ENCODE results near the gene FKBP4. TPM values are rescaled to one million over a fixed set of nuclear protein-coding genes. Genes with fewer than 3 reads are reported as not detected.

The FKBP4 gene
- total RNA-seq, 4 donors from 2014 or later: 34.7 to 47.0 (median 41.1) TPM

GRCh38 chr12:2796187-2796666, 1.5 kb downstream of the FKBP4 start:
- Histone ChIP-seq H3K36me3 (peaks cover 0 to 45% of the 10 kb centered on the region in 2 donors), H3K27me3 (no peaks in the 10 kb centered on the region), H3K4me1 (peaks cover 0 to 55% (median 13%) of the 10 kb centered on the region in 3 donors), H3K4me3 (peak overlapping the region; percentile 67 to 71), H3K9me3 (no peaks in the 10 kb centered on the region), H3K27ac (peak overlapping the region in 3 of 4 donors; percentile 84 to 92 (median 91))
- TF ChIP-seq EP300 (IDR thresholded peaks at IDR 0.05): no peak
- TF ChIP-seq CTCF (IDR thresholded peaks at IDR 0.05): no peak
- no peak for TF ChIP-seq POLR2A (IDR thresholded peaks at IDR 0.05)
- no peak for TF ChIP-seq POLR2AphosphoS5 (IDR thresholded peaks at IDR 0.05)
- ATAC-seq: no peak
- 4 to 6% methylated on average over 7 to 14 of the region's 14 CpGs for WGBS, 2 donors (ENCODE audit: low coverage in 1 of 2)

- H3K9me3 ChIP-seq: no peaks in the 10 kb centered on the region
- no peaks in the 10 kb centered on the region for H3K27me3 ChIP-seq
- no peak for TF ChIP-seq EP300 (IDR thresholded peaks at IDR 0.05)
- no peak for TF ChIP-seq POLR2A (IDR thresholded peaks at IDR 0.05)
- TF ChIP-seq POLR2AphosphoS5 (IDR thresholded peaks at IDR 0.05): no peak
- TF ChIP-seq CTCF (IDR thresholded peaks at IDR 0.05): no peak
- H3K36me3 ChIP-seq: peaks cover 0 to 62% of the 10 kb centered on the region in 2 donors
- H3K4me3 ChIP-seq: no peak overlapping the region
- 69 to 100% methylated on average over 2 to 4 of the region's 7 CpGs for WGBS, 2 donors (ENCODE audit: low coverage in 1 of 2)
- no peak overlapping the region for H3K27ac ChIP-seq
- ATAC-seq: no peak
- peaks cover 0 to 57% (median 13%) of the 10 kb centered on the region in 3 donors for H3K4me1 ChIP-seq
Measured at GRCh38 chr12:2797721-2798418, 3.1 kb downstream of the FKBP4 start.

GRCh38 chr12:2800046-2800570, 5.3 kb downstream of the FKBP4 start:
- H3K36me3 ChIP-seq: peaks cover 0 to 84% of the 10 kb centered on the region in 2 donors
- 100% methylated on average over 1 of the region's 3 CpGs; no CpG with 5 or more reads in 1 of the 2 donors for WGBS, 2 donors (ENCODE audit: low coverage in 1 of 2)
- no peaks in the 10 kb centered on the region for H3K9me3 ChIP-seq
- ATAC-seq: no peak
- no peak overlapping the region for H3K27ac ChIP-seq
- H3K27me3 ChIP-seq: no peaks in the 10 kb centered on the region
- H3K4me3 ChIP-seq: no peak overlapping the region
- peaks cover 0 to 65% (median 13%) of the 10 kb centered on the region in 3 donors for H3K4me1 ChIP-seq
- no peak for TF ChIP-seq POLR2A (IDR thresholded peaks at IDR 0.05)
- TF ChIP-seq POLR2AphosphoS5 (IDR thresholded peaks at IDR 0.05): no peak
- TF ChIP-seq CTCF (IDR thresholded peaks at IDR 0.05): no peak
- TF ChIP-seq EP300 (IDR thresholded peaks at IDR 0.05): no peak

GRCh38 chr12:2801044-2801783, 6.4 kb downstream of the FKBP4 start:
- no peaks in the 10 kb centered on the region for H3K9me3 ChIP-seq
- peaks cover 0 to 91% of the 10 kb centered on the region in 2 donors for H3K36me3 ChIP-seq
- no peak for TF ChIP-seq EP300 (IDR thresholded peaks at IDR 0.05)
- TF ChIP-seq POLR2A (IDR thresholded peaks at IDR 0.05): no peak
- TF ChIP-seq CTCF (IDR thresholded peaks at IDR 0.05): no peak
- no peak for TF ChIP-seq POLR2AphosphoS5 (IDR thresholded peaks at IDR 0.05)
- H3K27ac ChIP-seq: peak overlapping the region in 1 of 4 donors; percentile 24
- no peaks in the 10 kb centered on the region for H3K27me3 ChIP-seq
- H3K4me1 ChIP-seq: peaks cover 0 to 65% (median 11%) of the 10 kb centered on the region in 3 donors
- no peak for ATAC-seq
- no peak overlapping the region for H3K4me3 ChIP-seq
- WGBS, 2 donors (ENCODE audit: low coverage in 1 of 2): 45 to 83% methylated on average over 4 to 6 of the region's 16 CpGs

All from gastroesophageal sphincter (tissue), 4 donors.